ENCODE results near the gene RS1.

The RS1 gene

GRCh38 chrX:18666614-18667013 lies 5.3 kb downstream of the RS1 start:
- Histone ChIP-seq H3K36me3 (ENCODE audit: control insufficient read depth, insufficient read depth, low read length) (no peaks in the 10 kb centered on the region), H3K4me3 (replicated peaks; ENCODE audit: low read depth, low read length) (no peak overlapping the region), H3K27me3 (replicated peaks; ENCODE audit: control insufficient read depth, insufficient read depth, low read length) (no peaks in the 10 kb centered on the region)
- TF ChIP-seq CTCF (IDR thresholded peaks at IDR 0.05; ENCODE audit: insufficient read depth, low read length, poor library complexity, severe bottlenecking), result no peak
- DNase-seq (ENCODE audit: extremely low read depth, insufficient read length), result no peak

GRCh38 chrX:18664947-18665346 lies 7.0 kb downstream of the RS1 start:
- H3K27me3 ChIP-seq (replicated peaks; ENCODE audit: control insufficient read depth, insufficient read depth, low read length), result no peaks in the 10 kb centered on the region
- DNase-seq (ENCODE audit: extremely low read depth, insufficient read length), result no peak
- no peak overlapping the region for H3K4me3 ChIP-seq (replicated peaks; ENCODE audit: low read depth, low read length)
- TF ChIP-seq CTCF (IDR thresholded peaks at IDR 0.05; ENCODE audit: insufficient read depth, low read length, poor library complexity, severe bottlenecking), result no peak
- H3K36me3 ChIP-seq (ENCODE audit: control insufficient read depth, insufficient read depth, low read length), result no peaks in the 10 kb centered on the region

GRCh38 chrX:18661273-18661672 lies 10.6 kb downstream of the RS1 start:
- TF ChIP-seq CTCF (IDR thresholded peaks at IDR 0.05; ENCODE audit: insufficient read depth, low read length, poor library complexity, severe bottlenecking), result no peak
- no peak for DNase-seq (ENCODE audit: extremely low read depth, insufficient read length)
- no peaks in the 10 kb centered on the region for H3K36me3 ChIP-seq (ENCODE audit: control insufficient read depth, insufficient read depth, low read length)
- H3K27me3 ChIP-seq (replicated peaks; ENCODE audit: control insufficient read depth, insufficient read depth, low read length), result no peaks in the 10 kb centered on the region
- no peak overlapping the region for H3K4me3 ChIP-seq (replicated peaks; ENCODE audit: low read depth, low read length)

GRCh38 chrX:18654875-18655836 lies 16.8 kb downstream of the RS1 start:
- Histone ChIP-seq H3K27me3 (replicated peaks; ENCODE audit: control insufficient read depth, insufficient read depth, low read length) (no peaks in the 10 kb centered on the region), H3K36me3 (ENCODE audit: control insufficient read depth, insufficient read depth, low read length) (no peaks in the 10 kb centered on the region), H3K4me3 (replicated peaks; ENCODE audit: low read depth, low read length) (no peak overlapping the region)
- no peak for DNase-seq (ENCODE audit: extremely low read depth, insufficient read length)
- TF ChIP-seq CTCF (IDR thresholded peaks at IDR 0.05; ENCODE audit: insufficient read depth, low read length, poor library complexity, severe bottlenecking), result no peak

- H3K4me3 ChIP-seq (replicated peaks; ENCODE audit: low read depth, low read length), result no peak overlapping the region
- no peaks in the 10 kb centered on the region for H3K36me3 ChIP-seq (ENCODE audit: control insufficient read depth, insufficient read depth, low read length)
- TF ChIP-seq CTCF (IDR thresholded peaks at IDR 0.05; ENCODE audit: insufficient read depth, low read length, poor library complexity, severe bottlenecking), result no peak
- H3K27me3 ChIP-seq (replicated peaks; ENCODE audit: control insufficient read depth, insufficient read depth, low read length), result no peaks in the 10 kb centered on the region
- DNase-seq (ENCODE audit: extremely low read depth, insufficient read length), result no peak
These were observed 19.3 kb downstream of the RS1 start for GRCh38 chrX:18652636-18653035.
